ES-I3 (cell line): ENCODE data around the gene AADAC.
"Not testable (repeated sequence)": the region's sequence is repeated elsewhere in the genome, so short reads cannot be mapped to it uniquely, and the experiment has no call there.

Experiments
- H3K36me3 ChIP-seq: 2 replicates; pipeline ENCODE4 v1.6.1; 2013; ENCODE audit warnings: mild to moderate bottlenecking, low read length, control low read depth, moderate library complexity; ENCODE audit not compliant: insufficient read depth
- H3K4me1 ChIP-seq: 2 replicates; pipeline ENCODE4 v1.6.1; 2013; ENCODE audit warnings: mild to moderate bottlenecking, control low read depth, low read length; ENCODE audit not compliant: insufficient read depth
- H3K9ac ChIP-seq: 2 replicates; pipeline ENCODE4 v1.6.1; 2013; ENCODE audit warnings: low read depth, mild to moderate bottlenecking, low read length, moderate library complexity
- H3K9me3 ChIP-seq: 2 replicates; pipeline ENCODE4 v1.6.1; 2013; ENCODE audit warnings: mild to moderate bottlenecking, low read length, moderate library complexity; ENCODE audit not compliant: control insufficient read depth, insufficient read depth

AADAC gene

GRCh38 chr3:151788401-151788800, 25.5 kb upstream of the AADAC start:
- no peaks in the 10 kb centered on the region for H3K9me3 ChIP-seq
- no peaks in the 10 kb centered on the region for H3K4me1 ChIP-seq
- H3K9ac ChIP-seq = no peak overlapping the region
- H3K36me3 ChIP-seq = no peaks in the 10 kb centered on the region

- H3K9me3 ChIP-seq = no peaks in the 10 kb centered on the region
- H3K9ac ChIP-seq = no peak overlapping the region
- H3K4me1 ChIP-seq = no peaks in the 10 kb centered on the region
- H3K36me3 ChIP-seq = no peaks in the 10 kb centered on the region
Observed at GRCh38 chr3:151789853-151790463, 24.0 kb upstream of the AADAC start.

- H3K36me3 ChIP-seq, H3K9ac ChIP-seq, H3K9me3 ChIP-seq, H3K4me1 ChIP-seq: not testable (repeated sequence)
Observed at GRCh38 chr3:151790763-151791162, 23.2 kb upstream of the AADAC start.

GRCh38 chr3:151792411-151792810, 21.5 kb upstream of the AADAC start:
- Histone ChIP-seq H3K36me3 (no peaks in the 10 kb centered on the region), H3K4me1 (no peaks in the 10 kb centered on the region), H3K9me3 (no peaks in the 10 kb centered on the region), H3K9ac (no peak overlapping the region)

- H3K4me1 ChIP-seq = no peaks in the 10 kb centered on the region
- H3K9ac ChIP-seq = no peak overlapping the region
- no peaks in the 10 kb centered on the region for H3K36me3 ChIP-seq
- no peaks in the 10 kb centered on the region for H3K9me3 ChIP-seq
Observed at GRCh38 chr3:151793636-151794035, 20.3 kb upstream of the AADAC start.

- H3K9me3 ChIP-seq = no peaks in the 10 kb centered on the region
- H3K9ac ChIP-seq = no peak overlapping the region
- no peaks in the 10 kb centered on the region for H3K4me1 ChIP-seq
- H3K36me3 ChIP-seq = no peaks in the 10 kb centered on the region
Observed at GRCh38 chr3:151794080-151794479, 19.8 kb upstream of the AADAC start.

- no peaks in the 10 kb centered on the region for H3K9me3 ChIP-seq
- no peaks in the 10 kb centered on the region for H3K36me3 ChIP-seq
- no peak overlapping the region for H3K9ac ChIP-seq
- H3K4me1 ChIP-seq = no peaks in the 10 kb centered on the region
Observed at GRCh38 chr3:151795276-151795675, 18.6 kb upstream of the AADAC start.

- no peaks in the 10 kb centered on the region for H3K9me3 ChIP-seq
- no peaks in the 10 kb centered on the region for H3K36me3 ChIP-seq
- no peaks in the 10 kb centered on the region for H3K4me1 ChIP-seq
- H3K9ac ChIP-seq = no peak overlapping the region
Observed at GRCh38 chr3:151796105-151796680, 17.7 kb upstream of the AADAC start.

GRCh38 chr3:151798466-151798865, 15.4 kb upstream of the AADAC start:
- H3K9me3 ChIP-seq = no peaks in the 10 kb centered on the region
- no peaks in the 10 kb centered on the region for H3K4me1 ChIP-seq
- no peak overlapping the region for H3K9ac ChIP-seq
- H3K36me3 ChIP-seq = no peaks in the 10 kb centered on the region

GRCh38 chr3:151800431-151800830, 13.5 kb upstream of the AADAC start:
- H3K9ac ChIP-seq = no peak overlapping the region
- no peaks in the 10 kb centered on the region for H3K4me1 ChIP-seq
- no peaks in the 10 kb centered on the region for H3K9me3 ChIP-seq
- H3K36me3 ChIP-seq = no peaks in the 10 kb centered on the region

- Histone ChIP-seq H3K36me3 (no peaks in the 10 kb centered on the region), H3K4me1 (no peaks in the 10 kb centered on the region), H3K9ac (no peak overlapping the region), H3K9me3 (peaks cover 9% of the 10 kb centered on the region; the same call in 1 of the 2 replicates)
Observed at GRCh38 chr3:151804267-151804666, 9.6 kb upstream of the AADAC start.

- H3K4me1 ChIP-seq = no peaks in the 10 kb centered on the region
- H3K9me3 ChIP-seq = peaks cover 9% of the 10 kb centered on the region; the same call in 1 of the 2 replicates
- H3K9ac ChIP-seq = no peak overlapping the region
- no peaks in the 10 kb centered on the region for H3K36me3 ChIP-seq
Observed at GRCh38 chr3:151806838-151807237, 7.1 kb upstream of the AADAC start.

- not testable (repeated sequence) for H3K36me3 ChIP-seq, H3K4me1 ChIP-seq, H3K9ac ChIP-seq, H3K9me3 ChIP-seq
Observed at GRCh38 chr3:151808926-151809325, 5.0 kb upstream of the AADAC start.

- peaks cover 9% of the 10 kb centered on the region; the same call in 1 of the 2 replicates for H3K9me3 ChIP-seq
Observed at GRCh38 chr3:151811474-151811873, 2.4 kb upstream of the AADAC start.

GRCh38 chr3:151814588-151814987, 672 bp downstream of the AADAC start:
- H3K9ac ChIP-seq = no peak overlapping the region
- no peaks in the 10 kb centered on the region for H3K36me3 ChIP-seq
- no peaks in the 10 kb centered on the region for H3K9me3 ChIP-seq
- no peaks in the 10 kb centered on the region for H3K4me1 ChIP-seq

More at GRCh38 chr3:151811474-151811873, 2.4 kb upstream of the AADAC start:
- H3K9ac ChIP-seq = no peak overlapping the region
- H3K4me1 ChIP-seq = no peaks in the 10 kb centered on the region
- H3K36me3 ChIP-seq = no peaks in the 10 kb centered on the region
